ENCODE data around the gene GNGT1. TPM values are rescaled to one million over a fixed set of nuclear protein-coding genes. Genes with fewer than 3 reads are reported as not detected.
A peak's percentile ranks its signal among the peaks of the same experiment; 100 is the strongest.
"Not testable (repeated sequence)": the region's sequence is repeated elsewhere in the genome, so short reads cannot be mapped to it uniquely, and the experiment has no call there.

The GNGT1 gene
- total RNA-seq, 2 donors from 2014 or later = not detected

DNA sequence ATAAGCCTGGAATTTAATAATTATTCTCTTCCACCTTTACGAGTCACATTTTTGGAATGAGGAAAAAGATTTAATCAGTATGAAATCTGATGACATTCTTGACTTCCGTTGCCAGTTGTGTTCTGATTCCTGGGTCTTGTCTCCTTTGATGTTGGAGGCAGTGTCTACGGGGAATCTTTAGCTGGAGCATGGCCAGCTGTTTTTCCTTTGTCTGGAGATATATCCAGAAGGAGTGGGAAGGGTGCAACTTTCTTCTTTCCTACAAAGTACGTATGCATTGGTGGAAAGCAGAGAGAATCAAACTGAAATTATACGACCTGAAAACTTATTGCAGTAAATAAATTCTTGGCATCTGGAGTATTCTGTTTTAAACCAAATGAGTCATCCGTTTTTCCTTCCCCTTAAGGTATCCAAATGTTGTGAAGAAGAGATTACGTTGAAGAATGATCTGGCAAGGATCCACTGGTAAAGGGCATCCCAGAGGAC lies 8.3 kb downstream of the GNGT1 start:
- intact Hi-C loops (cut with DNase I) = no loop called here
- Histone ChIP-seq H3K27me3 (replicated peaks; ENCODE audit: insufficient read depth) (no peaks in the 10 kb centered on the region), H3K4me1 (replicated peaks) (no peaks in the 10 kb centered on the region), H3K4me3 (no peak overlapping the region), H3K36me3 (no peaks in the 10 kb centered on the region), H3K27ac (peak overlapping the region; percentile 34 to 35), H3K9me3 (no peaks in the 10 kb centered on the region)
- no peak for DNase-seq (ENCODE audit: low spot score)
- TF ChIP-seq POLR2A (IDR thresholded peaks at IDR 0.05) (no peak), POLR2AphosphoS5 (IDR thresholded peaks at IDR 0.05) (peak; percentile 16)
- 18% methylated on average over 7 of the region's 7 CpGs for WGBS

DNA sequence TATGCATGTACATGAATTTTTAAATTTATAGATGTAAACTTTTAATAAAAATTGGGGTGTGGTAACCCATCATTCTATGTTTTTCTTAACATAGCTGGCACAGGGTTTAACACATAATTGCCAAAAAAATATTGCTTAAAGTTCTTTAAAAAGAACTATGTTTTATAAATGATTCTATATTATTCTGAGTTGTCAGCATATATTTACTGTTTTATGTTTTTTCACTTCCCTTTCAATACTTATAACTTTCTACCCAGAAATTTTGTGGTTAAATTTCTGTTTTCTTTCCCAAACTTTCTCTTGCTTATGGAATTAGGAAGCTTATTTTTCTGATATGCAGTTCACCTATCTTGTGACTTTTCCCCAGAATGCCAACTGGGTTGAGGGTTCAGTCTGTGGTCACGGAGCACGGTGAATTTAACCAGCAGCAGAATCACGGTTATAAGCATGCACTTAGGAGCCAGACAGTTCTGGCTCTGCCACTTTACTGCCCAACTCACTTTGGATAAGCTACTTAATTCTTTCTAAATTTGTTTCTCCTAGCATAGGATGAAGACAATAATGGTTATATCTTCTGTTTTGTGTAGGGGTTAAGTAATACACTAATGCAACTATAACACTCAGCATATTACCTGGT lies 9.0 kb downstream of the GNGT1 start:
- 67% methylated on average over 3 of the region's 3 CpGs for WGBS
- intact Hi-C loops (cut with DNase I); H3K27me3 ChIP-seq (replicated peaks; ENCODE audit: insufficient read depth); H3K27ac ChIP-seq; DNase-seq (ENCODE audit: low spot score); H3K9me3 ChIP-seq; H3K36me3 ChIP-seq; H3K4me1 ChIP-seq (replicated peaks); H3K4me3 ChIP-seq: not testable (repeated sequence)

DNA sequence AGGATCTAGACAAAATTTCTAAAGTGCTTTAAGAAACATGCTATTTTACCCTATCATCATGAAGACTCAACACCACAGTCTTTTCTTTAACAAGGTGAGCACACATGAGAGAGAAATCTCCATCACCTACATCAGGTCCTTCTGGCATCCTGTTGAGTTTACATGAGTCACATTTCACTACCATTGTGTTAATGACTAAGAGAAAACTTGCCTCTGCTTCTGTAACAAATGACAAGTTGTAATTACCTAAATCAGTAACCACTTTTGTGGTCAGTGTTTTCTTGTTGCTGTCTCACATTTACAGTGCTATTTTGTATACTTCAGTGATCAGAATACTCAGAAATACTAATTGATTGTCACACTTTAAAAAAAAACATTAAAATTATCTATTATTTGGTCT lies 9.5 kb downstream of the GNGT1 start:
- H3K4me3 ChIP-seq; H3K4me1 ChIP-seq (replicated peaks); intact Hi-C loops (cut with DNase I); H3K36me3 ChIP-seq; H3K9me3 ChIP-seq; H3K27ac ChIP-seq; H3K27me3 ChIP-seq (replicated peaks; ENCODE audit: insufficient read depth); DNase-seq (ENCODE audit: low spot score): not testable (repeated sequence)

DNA sequence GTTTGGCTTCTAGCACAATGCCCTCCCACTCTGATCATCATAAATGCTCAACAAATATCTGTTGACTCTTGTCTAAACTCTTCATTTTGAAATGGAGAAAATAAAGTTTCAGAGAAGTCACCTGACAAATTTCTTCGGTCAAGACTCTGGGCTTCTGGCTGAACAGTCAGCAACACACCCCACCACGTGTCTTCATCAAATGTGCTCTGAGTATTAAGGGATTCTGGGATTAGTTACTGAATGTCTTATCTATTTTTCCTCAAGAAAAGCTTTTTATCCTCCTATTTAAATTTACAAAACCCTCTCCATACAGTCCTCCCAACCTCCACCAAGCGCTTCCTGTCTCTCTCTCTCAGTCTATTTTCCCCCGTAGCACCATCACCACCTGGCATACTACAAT lies 9.9 kb downstream of the GNGT1 start:
- H3K9me3 ChIP-seq; H3K4me1 ChIP-seq (replicated peaks); H3K36me3 ChIP-seq; DNase-seq (ENCODE audit: low spot score); H3K27ac ChIP-seq; H3K27me3 ChIP-seq (replicated peaks; ENCODE audit: insufficient read depth); H3K4me3 ChIP-seq; intact Hi-C loops (cut with DNase I): not testable (repeated sequence)
- WGBS = 73% methylated on average over 4 of the region's 4 CpGs

DNA sequence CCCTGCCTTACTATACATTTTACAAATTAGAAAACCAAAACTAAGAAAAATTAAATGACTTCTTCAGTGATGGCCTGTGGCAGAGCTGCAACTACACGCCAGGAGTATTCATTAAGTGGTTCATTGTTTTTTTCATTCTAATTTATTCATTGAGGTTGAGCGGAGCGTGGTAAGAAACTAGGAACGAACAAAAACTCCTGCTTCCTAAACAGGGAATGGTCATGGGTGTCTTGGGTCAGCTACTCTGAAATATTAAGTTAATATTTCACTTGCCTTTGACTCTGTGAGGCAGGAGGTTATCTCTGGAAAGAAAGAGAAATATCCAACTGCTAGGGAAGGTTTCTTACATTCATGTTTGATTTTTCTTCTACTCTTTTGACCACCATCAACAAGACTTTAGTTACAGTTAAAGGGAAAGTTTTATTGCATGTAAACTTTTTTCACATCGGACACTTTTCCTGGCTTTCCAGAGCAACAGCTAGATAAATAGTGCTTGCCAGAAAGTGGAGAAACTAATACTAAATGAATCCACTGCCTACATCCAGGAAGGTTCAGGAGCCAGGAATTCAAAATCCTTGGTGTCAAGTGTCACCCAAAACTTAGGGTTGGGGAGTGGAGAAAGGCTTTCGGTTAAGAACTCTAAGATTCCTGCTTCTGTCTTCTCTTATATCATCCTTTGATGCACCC lies 14.3 kb downstream of the GNGT1 start:
- 74% methylated on average over 6 of the region's 6 CpGs for WGBS
- no peak for DNase-seq (ENCODE audit: low spot score)
- H3K27me3 ChIP-seq (replicated peaks; ENCODE audit: insufficient read depth) = no peaks in the 10 kb centered on the region
- H3K36me3 ChIP-seq = no peaks in the 10 kb centered on the region
- H3K4me1 ChIP-seq (replicated peaks) = no peaks in the 10 kb centered on the region
- intact Hi-C loops (cut with DNase I) = no loop called here
- no peaks in the 10 kb centered on the region for H3K9me3 ChIP-seq
- no peak for TF ChIP-seq POLR2A (IDR thresholded peaks at IDR 0.05)
- no peak overlapping the region for H3K4me3 ChIP-seq
- H3K27ac ChIP-seq = peak overlapping the region in 1 of 2 donors; percentile 74

DNA sequence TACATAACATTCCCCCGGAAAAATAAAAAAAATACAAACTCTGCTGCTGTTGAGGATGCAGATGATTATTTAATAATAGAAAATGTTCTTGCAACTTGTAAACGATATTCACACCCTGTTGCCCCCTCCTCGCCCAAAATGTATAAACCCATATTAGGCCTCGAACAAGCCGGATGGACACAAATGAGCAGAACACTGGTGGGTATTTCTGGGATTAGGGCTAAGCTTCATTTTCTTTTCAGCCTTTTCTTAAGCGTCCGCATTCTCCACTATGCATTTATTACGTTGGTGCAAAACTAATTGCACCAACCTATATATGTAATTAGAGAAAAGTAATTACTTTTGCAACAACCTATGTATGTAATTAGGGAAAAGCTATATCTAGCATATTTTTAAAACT lies 14.8 kb downstream of the GNGT1 start:
- 66% methylated on average over 8 of the region's 8 CpGs for WGBS
- Histone ChIP-seq H3K36me3 (no peaks in the 10 kb centered on the region), H3K4me1 (replicated peaks) (no peaks in the 10 kb centered on the region), H3K4me3 (peak overlapping the region; percentile 40), H3K9me3 (no peaks in the 10 kb centered on the region), H3K27me3 (replicated peaks; ENCODE audit: insufficient read depth) (no peaks in the 10 kb centered on the region), H3K27ac (peak overlapping the region; percentile 74 to 75)
- TF ChIP-seq POLR2A (IDR thresholded peaks at IDR 0.05) (no peak), POLR2AphosphoS5 (IDR thresholded peaks at IDR 0.05) (no peak)
- TF ChIP-seq, protein P1, sequence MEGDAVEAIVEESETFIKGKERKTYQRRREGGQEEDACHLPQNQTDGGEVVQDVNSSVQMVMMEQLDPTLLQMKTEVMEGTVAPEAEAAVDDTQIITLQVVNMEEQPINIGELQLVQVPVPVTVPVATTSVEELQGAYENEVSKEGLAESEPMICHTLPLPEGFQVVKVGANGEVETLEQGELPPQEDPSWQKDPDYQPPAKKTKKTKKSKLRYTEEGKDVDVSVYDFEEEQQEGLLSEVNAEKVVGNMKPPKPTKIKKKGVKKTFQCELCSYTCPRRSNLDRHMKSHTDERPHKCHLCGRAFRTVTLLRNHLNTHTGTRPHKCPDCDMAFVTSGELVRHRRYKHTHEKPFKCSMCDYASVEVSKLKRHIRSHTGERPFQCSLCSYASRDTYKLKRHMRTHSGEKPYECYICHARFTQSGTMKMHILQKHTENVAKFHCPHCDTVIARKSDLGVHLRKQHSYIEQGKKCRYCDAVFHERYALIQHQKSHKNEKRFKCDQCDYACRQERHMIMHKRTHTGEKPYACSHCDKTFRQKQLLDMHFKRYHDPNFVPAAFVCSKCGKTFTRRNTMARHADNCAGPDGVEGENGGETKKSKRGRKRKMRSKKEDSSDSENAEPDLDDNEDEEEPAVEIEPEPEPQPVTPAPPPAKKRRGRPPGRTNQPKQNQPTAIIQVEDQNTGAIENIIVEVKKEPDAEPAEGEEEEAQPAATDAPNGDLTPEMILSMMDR (IDR thresholded peaks at IDR 0.05) = no peak
- no peak for DNase-seq (ENCODE audit: low spot score)
- intact Hi-C loops (cut with DNase I) = no loop called here

DNA sequence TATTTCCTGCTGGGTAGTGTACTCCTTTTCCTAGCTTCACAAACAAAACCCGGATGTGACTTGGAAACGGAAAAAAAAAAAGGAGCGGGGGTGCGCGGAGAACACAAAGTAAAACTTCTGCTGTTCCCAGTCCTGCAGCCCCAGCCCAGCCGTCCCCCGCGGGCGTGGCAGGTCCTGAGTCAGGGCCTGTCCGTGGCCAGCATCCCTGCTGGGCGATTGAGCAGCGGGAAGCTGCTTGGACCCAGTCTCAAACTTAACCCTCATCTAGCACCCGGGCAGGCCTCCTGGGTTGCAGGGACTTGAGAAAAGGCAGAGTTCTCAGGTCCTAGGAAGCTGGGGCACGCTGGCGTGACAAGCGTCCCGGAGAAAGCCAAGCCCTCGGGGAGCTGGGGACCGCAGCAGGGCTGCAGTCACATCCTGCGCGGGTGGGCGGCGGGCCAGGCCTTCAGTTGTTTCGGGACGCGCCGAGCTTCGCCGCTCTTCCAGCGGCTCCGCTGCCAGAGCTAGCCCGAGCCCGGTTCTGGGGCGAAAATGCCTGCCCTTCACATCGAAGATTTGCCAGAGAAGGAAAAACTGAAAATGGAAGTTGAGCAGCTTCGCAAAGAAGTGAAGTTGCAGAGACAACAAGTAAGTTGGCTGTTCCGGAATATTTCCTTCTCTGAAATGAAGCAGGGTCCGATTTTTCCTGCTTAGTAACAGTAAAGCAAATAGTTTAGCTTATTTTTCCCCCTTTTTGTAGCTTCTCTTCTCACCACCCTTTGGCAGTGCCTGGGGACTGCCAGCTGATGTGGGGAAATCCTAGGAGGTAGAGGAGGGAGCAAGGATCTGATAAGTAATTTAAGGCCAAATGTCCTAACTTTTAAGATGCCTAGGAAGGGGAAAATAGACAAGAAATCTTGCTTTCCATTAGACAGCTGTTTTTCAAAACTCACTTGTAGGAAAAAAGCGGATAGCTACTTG lies 15.5 kb downstream of the GNGT1 start, which contains the start of gene GNG11:
Gene GNG11 (plus strand): TSS at position 129 of the 960 bp plus-strand sequence. CDS start 403 bp downstream, at position 532.
- intact Hi-C loops (cut with DNase I) = no loop called here
- TF ChIP-seq, protein P1 (IDR thresholded peaks at IDR 0.05) = no peak
- TF ChIP-seq POLR2A (IDR thresholded peaks at IDR 0.05) (no peak), POLR2AphosphoS5 (IDR thresholded peaks at IDR 0.05) (peak; percentile 10)
- Histone ChIP-seq H3K27ac (peak within 1 kb of the TSS; percentile 74 to 75), H3K9me3 (no peaks in the 10 kb centered on the region), H3K4me3 (peak within 1 kb of the TSS; percentile 40), H3K27me3 (replicated peaks; ENCODE audit: insufficient read depth) (no peaks in the 10 kb centered on the region), H3K4me1 (replicated peaks) (no peaks in the 10 kb centered on the region), H3K36me3 (no peaks in the 10 kb centered on the region)
- peak; percentile 55 for DNase-seq (ENCODE audit: low spot score)
- 2% methylated on average over 39 of the region's 39 CpGs for WGBS
